Activated CD8-positive, alpha-beta memory T cell treated with anti-CD3 and anti-CD28 coated beads, Interleukin-2, amount 50 U/mL, for 24 hours (primary cell): ENCODE measurements around the gene ARHGAP22.

Experiments
- DNase-seq: peaks from one replicate; pipeline ENCODE4 v3.0.0-alpha.2; 2020; ENCODE audit errors: extremely low read depth

Gene ARHGAP22

GRCh38 chr10:48463318-48464003 lies 141.4 kb downstream of the ARHGAP22 start:
- DNase-seq = no peak

GRCh38 chr10:48462482-48463020 lies 142.3 kb downstream of the ARHGAP22 start:
- no peak for DNase-seq

DNA sequence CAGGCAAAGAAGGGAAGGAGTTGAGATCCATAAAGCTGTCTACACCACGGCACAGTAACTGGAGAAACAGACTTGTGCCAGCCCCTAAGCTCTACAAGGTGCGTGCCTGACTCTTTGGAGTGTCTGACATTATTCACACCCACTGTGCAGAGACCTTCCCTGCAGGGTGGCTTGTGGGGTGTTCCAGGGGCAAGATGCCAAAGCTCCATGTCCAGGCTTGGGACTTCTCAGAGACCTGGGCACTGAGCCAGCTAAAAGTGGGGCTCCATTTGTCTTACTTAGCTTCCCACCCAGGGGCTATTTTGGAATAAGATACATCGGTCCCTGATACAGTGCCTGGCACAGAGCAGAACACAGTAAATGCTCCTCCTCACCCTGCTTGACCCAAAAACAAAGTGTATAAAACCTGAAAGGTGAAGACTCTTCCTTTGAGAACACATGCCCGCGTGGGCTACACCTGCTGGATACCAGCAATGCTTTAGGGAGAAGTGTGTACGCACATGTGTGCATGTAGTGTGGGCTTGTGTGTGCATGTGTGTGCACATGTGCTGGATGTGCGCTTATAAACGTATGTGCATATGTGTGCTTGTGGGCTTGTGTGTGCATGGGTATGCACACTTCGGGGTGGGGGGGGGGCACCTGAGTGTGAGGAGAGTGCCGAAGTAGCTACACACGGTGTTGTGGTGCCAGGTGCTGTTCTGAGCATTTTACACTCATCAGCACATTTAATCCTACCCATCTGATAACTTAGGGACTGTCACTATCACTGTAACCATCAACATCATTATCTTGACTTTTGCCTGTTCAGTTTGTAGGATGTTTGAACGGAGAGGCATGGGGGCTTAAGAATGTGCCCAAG lies 143.0 kb downstream of the ARHGAP22 start:
- DNase-seq = no peak

DNA sequence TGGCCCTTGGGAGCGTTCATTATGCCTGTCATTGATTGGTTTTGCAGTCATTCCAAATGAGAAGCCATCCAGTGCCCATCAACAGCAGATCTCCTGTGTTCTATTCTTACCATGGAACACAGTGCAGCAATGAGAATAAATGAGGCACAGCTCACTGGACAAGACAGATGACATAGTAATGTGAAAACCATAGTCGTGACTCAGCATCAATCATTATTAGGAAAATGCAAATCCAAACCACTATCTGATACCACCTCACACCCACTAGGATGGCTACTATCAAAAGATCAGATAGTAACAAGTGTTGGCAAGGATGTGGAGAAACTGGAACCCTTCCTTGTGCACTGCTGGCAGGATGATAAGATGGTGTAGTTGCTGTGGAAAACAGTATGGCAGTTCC lies 144.7 kb downstream of the ARHGAP22 start:
- DNase-seq = no peak

DNA sequence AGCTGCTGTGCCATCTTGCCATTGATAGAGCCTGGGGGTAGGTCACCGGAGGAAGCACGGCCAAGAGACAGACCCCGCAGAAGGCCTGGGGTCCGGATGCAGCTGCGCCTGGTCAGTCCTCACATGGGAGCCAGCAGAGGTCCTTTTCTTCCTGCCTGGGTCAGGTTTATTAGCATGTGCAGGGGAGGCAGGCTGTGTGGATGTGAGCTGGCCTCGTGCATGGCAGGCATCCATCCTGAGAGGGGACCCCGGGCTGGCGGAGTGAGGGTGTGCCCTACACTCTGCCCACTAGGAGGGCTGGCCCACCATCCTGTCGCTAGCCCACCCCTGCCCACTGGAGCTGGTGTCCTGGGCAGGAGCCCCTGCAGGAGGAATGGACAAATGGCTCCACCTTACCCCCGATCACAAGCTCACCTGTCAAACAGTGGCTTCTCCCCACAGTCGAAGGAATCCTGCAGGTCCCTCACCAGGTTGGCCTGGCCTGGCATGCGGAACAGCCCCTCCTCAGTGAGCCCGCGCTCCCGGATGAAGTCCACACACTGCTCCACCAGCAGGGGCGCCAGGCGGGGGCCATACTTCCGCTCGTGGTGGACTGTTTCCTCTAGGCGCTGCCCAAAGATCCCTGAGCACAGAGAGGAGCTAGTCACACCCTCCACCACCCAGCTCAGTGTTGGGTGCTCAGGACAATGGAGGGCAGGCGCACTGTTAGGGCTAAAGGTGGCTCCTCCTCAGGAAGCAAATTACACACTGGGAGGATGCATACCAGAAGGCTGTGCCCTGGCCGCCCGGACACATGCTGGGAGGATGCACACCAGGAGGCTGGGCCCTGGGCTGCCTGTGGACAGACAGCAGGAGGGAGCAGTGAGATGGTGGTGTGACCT lies 145.4 kb downstream of the ARHGAP22 start:
- DNase-seq = no peak

GRCh38 chr10:48458662-48459048 lies 146.2 kb downstream of the ARHGAP22 start:
- DNase-seq = no peak

DNA sequence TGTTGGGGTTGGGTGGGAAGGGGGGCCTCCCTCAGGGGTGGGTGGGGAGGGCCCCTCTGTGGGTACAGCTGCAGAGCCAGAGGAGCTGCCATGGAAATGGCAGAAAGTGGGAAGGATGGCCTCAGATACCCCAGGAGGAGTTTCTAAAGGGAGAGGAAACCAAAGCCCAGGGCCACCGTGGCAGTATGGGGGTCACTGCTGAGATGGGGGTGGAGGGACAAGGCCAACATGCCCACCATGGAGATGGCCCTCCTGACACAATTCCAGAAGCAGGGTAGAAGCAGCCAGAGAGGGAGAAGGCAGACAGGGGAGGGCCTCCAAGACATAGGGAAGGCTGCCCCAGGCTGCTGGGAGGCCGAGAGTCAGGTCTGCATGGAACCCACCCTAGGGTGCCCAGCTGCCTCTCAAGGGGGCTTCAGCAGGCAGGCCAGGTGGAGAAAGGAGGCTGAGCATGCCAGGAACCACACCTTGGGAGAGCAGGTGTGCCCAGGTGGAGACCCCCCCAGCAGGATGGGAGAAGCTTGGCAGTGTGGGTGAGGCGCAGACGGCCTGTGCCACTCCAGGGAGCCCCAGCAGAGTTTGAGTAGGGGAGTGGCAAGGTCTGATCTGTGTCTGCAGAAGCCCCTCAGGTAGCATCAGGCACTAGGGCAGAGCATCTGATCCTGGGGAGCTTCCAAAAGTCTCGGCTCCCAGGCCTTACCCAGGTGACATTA lies 146.8 kb downstream of the ARHGAP22 start:
- no peak for DNase-seq

DNA sequence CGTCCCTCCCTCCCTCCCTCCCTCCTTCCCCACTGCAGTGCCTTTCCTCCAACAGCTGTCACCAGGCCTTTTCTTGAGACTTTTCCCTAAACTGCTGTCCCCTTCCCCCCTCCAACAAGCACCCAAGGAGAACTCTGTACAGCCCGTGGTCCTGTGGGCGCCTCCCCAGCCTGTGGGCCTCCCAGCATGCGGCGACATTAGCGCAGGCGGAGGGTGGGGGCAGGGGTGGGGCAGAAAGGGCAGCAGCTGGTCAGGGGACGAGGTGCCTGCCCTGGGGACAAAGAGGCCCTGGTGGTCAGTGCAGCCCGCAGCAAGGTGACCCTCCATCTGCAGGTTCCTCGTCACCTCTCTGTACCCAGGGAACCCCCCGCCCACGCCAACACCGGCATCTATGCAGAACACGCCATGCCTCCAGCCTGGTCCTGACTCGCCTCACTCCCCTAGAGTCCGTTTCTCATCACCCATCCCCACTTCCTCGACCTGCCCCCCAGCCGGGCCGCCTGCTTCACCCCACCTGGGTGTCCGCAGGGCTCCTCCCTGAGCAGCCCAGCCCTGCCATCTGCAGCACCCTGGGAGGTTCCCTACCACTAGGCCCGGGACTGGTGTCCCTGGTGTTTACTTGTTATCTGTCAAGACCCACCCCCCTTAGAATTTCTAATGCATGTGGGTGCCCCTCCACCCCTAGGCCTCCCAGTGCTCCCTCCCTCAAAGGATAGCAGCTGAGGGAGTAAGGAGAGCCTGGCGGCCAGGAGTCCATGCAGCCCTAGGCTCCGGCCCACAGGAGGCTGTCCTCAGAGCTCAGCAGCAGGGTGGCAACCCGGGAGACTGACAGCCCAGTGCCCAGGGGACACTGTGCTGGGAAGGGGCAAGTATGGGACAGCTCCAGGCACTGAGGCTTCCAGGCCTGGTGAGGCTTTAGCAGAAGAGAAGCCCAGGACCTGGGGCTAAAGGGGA lies 147.8 kb downstream of the ARHGAP22 start:
- DNase-seq = no peak

DNA sequence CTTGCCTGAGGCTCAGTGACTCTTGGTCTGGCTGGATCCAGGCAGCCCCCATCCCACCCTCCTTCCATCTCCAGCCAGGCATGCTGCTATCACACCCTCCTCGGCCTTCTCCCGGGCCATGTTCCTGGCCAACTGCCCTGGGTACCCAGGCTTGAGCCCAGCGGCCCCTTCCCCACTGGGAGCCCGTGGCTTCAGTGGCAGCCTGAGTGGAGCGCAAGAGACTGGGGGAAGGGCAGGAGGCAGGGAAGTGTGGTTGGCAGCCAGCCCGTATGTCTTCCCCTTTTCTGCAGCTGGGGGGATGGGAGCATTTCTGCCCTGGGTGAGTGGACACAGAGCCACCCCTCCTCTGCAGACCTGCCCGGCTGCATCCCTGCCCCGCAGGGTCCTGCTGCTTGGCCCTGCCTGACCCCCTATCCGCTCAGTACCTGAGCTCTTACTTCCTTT lies 148.5 kb downstream of the ARHGAP22 start:
- no peak for DNase-seq

GRCh38 chr10:48455392-48456151 lies 149.3 kb downstream of the ARHGAP22 start:
- DNase-seq = no peak

DNA sequence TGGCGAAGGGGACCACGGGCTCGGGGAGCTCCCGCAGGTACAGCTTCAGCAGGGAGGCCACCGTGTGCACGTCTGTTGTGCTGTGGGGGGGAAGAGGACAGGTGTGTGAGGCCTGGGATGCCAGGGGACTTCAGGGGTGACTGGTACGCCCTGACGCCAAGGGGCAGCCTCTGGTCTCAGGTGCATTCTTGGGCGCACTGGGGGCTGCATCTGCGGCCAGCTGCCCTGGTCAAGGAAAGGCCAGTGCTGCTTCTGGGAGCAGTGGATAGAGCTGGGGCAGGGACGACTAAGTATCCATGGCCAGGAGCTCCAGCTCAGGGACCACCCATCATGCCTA lies 149.8 kb downstream of the ARHGAP22 start:
- DNase-seq = no peak

- DNase-seq = no peak
These were observed 150.4 kb downstream of the ARHGAP22 start for GRCh38 chr10:48454302-48455054.

DNA sequence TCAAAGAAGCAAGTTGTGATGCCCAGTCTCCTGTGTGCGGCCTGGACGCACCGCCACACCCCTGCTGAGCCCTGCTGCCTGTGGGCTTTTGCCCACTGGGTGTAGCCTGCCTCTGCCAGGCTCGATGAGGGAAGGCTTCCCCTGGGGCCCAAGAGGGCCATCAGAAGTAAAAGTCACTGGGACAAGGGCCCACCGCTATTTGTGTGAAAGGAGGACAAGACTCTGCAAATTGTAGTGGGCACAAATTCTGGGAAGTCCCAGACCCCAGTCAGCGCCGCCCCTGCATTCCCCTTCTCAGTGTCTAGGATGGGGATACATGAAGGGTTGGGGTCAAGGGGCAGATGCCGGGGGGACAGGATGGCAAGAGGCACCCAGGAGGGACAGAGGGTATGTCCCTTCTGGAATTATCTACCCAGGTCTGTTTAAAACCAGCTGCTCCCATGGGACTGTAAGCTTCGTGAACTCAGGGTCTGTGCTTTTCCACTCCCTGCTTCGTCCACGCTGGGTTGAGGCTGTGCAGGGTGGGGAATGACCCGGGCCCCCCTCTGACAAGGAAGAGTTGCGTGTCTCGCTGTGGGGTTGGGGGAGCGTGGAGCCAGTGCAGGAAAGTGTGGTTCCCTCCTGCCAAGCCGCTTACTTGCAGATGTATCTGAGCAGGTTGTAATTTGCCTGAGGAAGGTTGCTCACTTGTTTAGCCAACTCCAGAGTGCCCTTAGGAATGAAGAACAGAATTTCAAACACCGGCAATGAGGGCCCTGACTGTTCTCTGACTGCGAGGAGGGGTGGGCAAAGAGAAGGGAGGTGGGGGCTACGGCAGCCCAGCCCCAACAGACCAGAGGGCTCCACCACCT lies 151.2 kb downstream of the ARHGAP22 start:
- no peak for DNase-seq

- no peak for DNase-seq
These were observed 151.9 kb downstream of the ARHGAP22 start for GRCh38 chr10:48452879-48453412.

GRCh38 chr10:48451969-48452878 lies 152.6 kb downstream of the ARHGAP22 start:
- no peak for DNase-seq

DNA sequence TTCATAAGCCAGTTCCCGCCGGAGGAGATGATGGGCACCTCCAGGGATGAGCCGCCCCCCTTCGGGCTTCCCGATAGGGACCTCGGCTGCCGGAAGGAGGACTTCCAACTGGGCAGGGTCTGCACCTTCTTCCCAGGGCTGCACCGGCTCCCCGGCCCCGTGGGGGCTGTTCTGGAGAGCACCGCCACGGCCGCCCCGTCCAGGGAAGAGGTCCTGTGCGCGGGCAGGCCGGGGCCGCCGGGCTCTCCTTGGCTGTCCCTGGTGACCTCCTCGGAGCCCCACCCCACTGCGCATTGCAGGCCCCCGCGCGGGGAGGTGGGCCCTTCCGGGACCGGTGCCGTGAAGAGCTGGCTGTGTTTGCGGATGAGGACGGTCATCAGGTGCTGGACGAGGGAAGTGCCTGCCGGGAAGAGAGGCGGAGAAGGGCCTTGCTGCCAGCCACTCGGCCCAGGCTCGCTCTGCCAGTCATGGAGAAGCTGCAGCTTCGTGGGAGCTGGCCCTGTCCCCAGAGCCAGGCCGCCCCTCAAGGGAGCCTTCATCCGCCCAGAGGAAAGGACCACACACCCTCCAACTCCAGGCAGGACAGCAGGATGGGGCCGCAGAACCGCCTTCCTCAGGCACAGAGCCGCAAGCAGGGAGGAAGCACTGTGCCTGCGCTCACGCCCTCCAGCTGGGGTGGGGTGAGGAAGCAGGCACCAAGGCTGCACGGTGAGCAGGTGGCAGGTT lies 154.0 kb downstream of the ARHGAP22 start:
- DNase-seq = no peak
